MM.1S (cell line): Measurements from ENCODE around the gene COPZ1.

Experiments
- DNase-seq: peaks from one replicate; pipeline ENCODE4 v3.0.0-alpha.2; 2015
- H2AFZ ChIP-seq: fragments of 300-600 bp; sonication (generic); 2 replicates; pipeline ENCODE4 v1.6.0; 2016; ENCODE audit warnings: antibody characterized with exemption, low read length
- H3F3A ChIP-seq: fragments of 300-600 bp; sonication (generic); 2 replicates; pipeline ENCODE4 v1.6.1; 2016; ENCODE audit warnings: mild to moderate bottlenecking, antibody characterized with exemption, low read length, moderate library complexity, mixed read lengths; ENCODE audit not compliant: insufficient read depth
- H3K27ac ChIP-seq: fragments of 300-600 bp; sonication (generic); 2 replicates; pipeline ENCODE4 v1.5.1; 2016; ENCODE audit warnings: mild to moderate bottlenecking, low read length
- H3K27me3 ChIP-seq: fragments of 300-600 bp; sonication (generic); replicated peaks from 2 replicates; pipeline ENCODE4 v1.6.0; 2016; ENCODE audit warnings: low read length; ENCODE audit not compliant: insufficient read depth
- H3K36me3 ChIP-seq: fragments of 300-600 bp; sonication (generic); replicated peaks from 2 replicates; pipeline ENCODE4 v1.6.1; 2016; ENCODE audit warnings: mild to moderate bottlenecking, low read length, mixed read lengths; ENCODE audit not compliant: insufficient read depth
- H3K4me1 ChIP-seq: fragments of 300-600 bp; sonication (generic); 2 replicates; pipeline ENCODE4 v1.6.1; 2016; ENCODE audit warnings: low read length, mixed read lengths
- H3K4me2 ChIP-seq: fragments of 300-600 bp; sonication (generic); 2 replicates; pipeline ENCODE4 v1.6.0; 2016; ENCODE audit warnings: low read depth, low read length
- H3K4me3 ChIP-seq: fragments of 300-600 bp; sonication (generic); 2 replicates; pipeline ENCODE4 v1.5.1; 2016; ENCODE audit warnings: low read length, mixed read lengths
- H3K79me2 ChIP-seq: fragments of 300-600 bp; sonication (generic); 2 replicates; pipeline ENCODE4 v1.6.1; 2016; ENCODE audit warnings: mixed run types, low read length, mixed read lengths
- H3K9ac ChIP-seq: fragments of 300-600 bp; sonication (generic); 2 replicates; pipeline ENCODE4 v1.6.1; 2016; ENCODE audit warnings: low read length, mixed read lengths
- H3K9me2 ChIP-seq: fragments of 300-600 bp; sonication (generic); replicated peaks from 2 replicates; pipeline ENCODE4 v1.6.1; 2016; ENCODE audit warnings: mild to moderate bottlenecking, low read length, mixed read lengths; ENCODE audit not compliant: insufficient read depth
- H3K9me3 ChIP-seq: fragments of 300-600 bp; sonication (generic); replicated peaks from 2 replicates; pipeline ENCODE4 v1.6.1; 2016; ENCODE audit warnings: mild to moderate bottlenecking, low read length, mixed read lengths; ENCODE audit not compliant: insufficient read depth
- H4K20me1 ChIP-seq: fragments of 300-600 bp; sonication (generic); 2 replicates; pipeline ENCODE4 v1.6.1; 2016; ENCODE audit warnings: mild to moderate bottlenecking, low read length, moderate library complexity, mixed read lengths; ENCODE audit not compliant: insufficient read depth
- CTCF ChIP-seq: fragments of 300-600 bp; sonication (generic); IDR thresholded peaks from 2 replicates; pipeline ENCODE4 v1.5.1; 2016; ENCODE audit warnings: antibody characterized with exemption, low read length, mixed read lengths
- EZH2 ChIP-seq: fragments of 300-600 bp; sonication (generic); optimal IDR thresholded peaks from 2 replicates; pipeline ENCODE3; 2017; ENCODE audit warnings: low read depth, mild to moderate bottlenecking, antibody characterized with exemption, low read length, mixed read lengths
- EZH2phosphoT487 ChIP-seq: fragments of 300-600 bp; sonication (generic); IDR thresholded peaks from 2 replicates; pipeline ENCODE4 v1.6.1; 2018; ENCODE audit warnings: antibody characterized with exemption, low read length

COPZ1 gene

GRCh38 chr12:54386403-54387113 is 61.6 kb downstream of the COPZ1 start:
- Histone ChIP-seq H3K27ac (no peak overlapping the region), H3K4me3 (no peak overlapping the region), H3K4me1 (peaks cover 17% of the 10 kb centered on the region), H3K9me3 (no peaks in the 10 kb centered on the region), H3K9me2 (no peaks in the 10 kb centered on the region), H3K9ac (no peak overlapping the region), H3K79me2 (no peaks in the 10 kb centered on the region), H3K4me2 (no peak overlapping the region), H2AFZ (no peak overlapping the region), H3K36me3 (no peaks in the 10 kb centered on the region), H3F3A (no peaks in the 10 kb centered on the region), H3K27me3 (no peaks in the 10 kb centered on the region), H4K20me1 (no peaks in the 10 kb centered on the region)
- DNase-seq: no peak
- TF ChIP-seq CTCF: no peak
- no peak for TF ChIP-seq EZH2
- no peak for TF ChIP-seq EZH2phosphoT487

GRCh38 chr12:54387114-54387467 is 62.2 kb downstream of the COPZ1 start:
- Histone ChIP-seq H2AFZ (no peak overlapping the region), H3K4me2 (no peak overlapping the region), H3K9ac (no peak overlapping the region), H3K27me3 (no peaks in the 10 kb centered on the region), H3K79me2 (no peaks in the 10 kb centered on the region), H3F3A (no peaks in the 10 kb centered on the region), H3K4me1 (peaks cover 20% of the 10 kb centered on the region), H3K9me3 (no peaks in the 10 kb centered on the region), H3K4me3 (no peak overlapping the region), H4K20me1 (no peaks in the 10 kb centered on the region), H3K36me3 (no peaks in the 10 kb centered on the region), H3K9me2 (no peaks in the 10 kb centered on the region), H3K27ac (no peak overlapping the region)
- no peak for DNase-seq
- TF ChIP-seq EZH2phosphoT487 (no peak), EZH2 (no peak), CTCF (no peak)

- H3K9ac ChIP-seq: no peak overlapping the region
- H3K4me3 ChIP-seq: no peak overlapping the region
- H3K27me3 ChIP-seq: no peaks in the 10 kb centered on the region
- H3K9me3 ChIP-seq: no peaks in the 10 kb centered on the region
- no peak overlapping the region for H3K4me2 ChIP-seq
- DNase-seq: no peak
- H3K79me2 ChIP-seq: no peaks in the 10 kb centered on the region
- H3K36me3 ChIP-seq: no peaks in the 10 kb centered on the region
- TF ChIP-seq EZH2: no peak
- TF ChIP-seq CTCF: no peak
- TF ChIP-seq EZH2phosphoT487: no peak
- no peaks in the 10 kb centered on the region for H4K20me1 ChIP-seq
- no peaks in the 10 kb centered on the region for H3K9me2 ChIP-seq
- H3K27ac ChIP-seq: no peak overlapping the region
- no peaks in the 10 kb centered on the region for H3F3A ChIP-seq
- H3K4me1 ChIP-seq: peaks cover 20% of the 10 kb centered on the region
- H2AFZ ChIP-seq: no peak overlapping the region
Measured at GRCh38 chr12:54388237-54389133, 63.6 kb downstream of the COPZ1 start.
